Measurements from ENCODE around the gene RIMBP2.

GRCh38 chr12:130563323-130563722 lies 152.8 kb downstream of the RIMBP2 start:
- no peak for TF ChIP-seq EZH2 (IDR thresholded peaks at IDR 0.05; ENCODE audit: insufficient read depth, poor library complexity, severe bottlenecking)
- no peak for TF ChIP-seq EZH2phosphoT487 (IDR thresholded peaks at IDR 0.05; ENCODE audit: insufficient read depth, low read depth)
